DND-41 (cell line): ENCODE results near the gene CLEC18A.

ENCODE experiments used
- EZH2 ChIP-seq: IDR thresholded peaks from 3 replicates; pipeline ENCODE4 v1.6.1; 2012; ENCODE audit warnings: borderline replicate concordance, low read depth, mild to moderate bottlenecking, moderate library complexity, low read length, inconsistent platforms; ENCODE audit not compliant: severe bottlenecking
- TF ChIP-seq, protein P1 (sequence below): IDR thresholded peaks from 2 replicates; pipeline ENCODE4 v1.5.1; 2012; ENCODE audit warnings: borderline replicate concordance, low read length, moderate library complexity, mild to moderate bottlenecking; ENCODE audit not compliant: poor library complexity, severe bottlenecking; ENCODE audit errors: extremely low read depth

DNA sequence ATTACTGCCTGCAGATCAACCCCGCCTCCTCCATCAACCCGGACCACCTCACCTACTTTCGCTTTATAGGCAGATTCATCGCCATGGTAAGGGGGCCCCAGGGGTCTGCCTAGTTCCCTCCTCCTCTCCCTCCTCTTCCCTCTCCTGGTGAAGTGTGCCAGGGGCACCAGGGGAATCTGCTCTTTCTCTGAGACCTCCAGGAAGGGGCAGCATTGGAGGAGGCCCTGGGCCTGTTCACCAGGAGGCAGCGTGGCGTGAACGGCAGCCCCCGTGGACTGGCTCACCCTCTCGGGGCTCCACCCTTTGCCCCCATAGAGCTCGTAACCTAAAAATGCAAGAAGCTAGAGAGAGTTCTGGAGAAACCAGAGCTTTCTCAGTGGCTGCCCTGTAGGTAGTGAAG lies 17.1 kb upstream of the CLEC18A start:
- TF ChIP-seq, protein P1, sequence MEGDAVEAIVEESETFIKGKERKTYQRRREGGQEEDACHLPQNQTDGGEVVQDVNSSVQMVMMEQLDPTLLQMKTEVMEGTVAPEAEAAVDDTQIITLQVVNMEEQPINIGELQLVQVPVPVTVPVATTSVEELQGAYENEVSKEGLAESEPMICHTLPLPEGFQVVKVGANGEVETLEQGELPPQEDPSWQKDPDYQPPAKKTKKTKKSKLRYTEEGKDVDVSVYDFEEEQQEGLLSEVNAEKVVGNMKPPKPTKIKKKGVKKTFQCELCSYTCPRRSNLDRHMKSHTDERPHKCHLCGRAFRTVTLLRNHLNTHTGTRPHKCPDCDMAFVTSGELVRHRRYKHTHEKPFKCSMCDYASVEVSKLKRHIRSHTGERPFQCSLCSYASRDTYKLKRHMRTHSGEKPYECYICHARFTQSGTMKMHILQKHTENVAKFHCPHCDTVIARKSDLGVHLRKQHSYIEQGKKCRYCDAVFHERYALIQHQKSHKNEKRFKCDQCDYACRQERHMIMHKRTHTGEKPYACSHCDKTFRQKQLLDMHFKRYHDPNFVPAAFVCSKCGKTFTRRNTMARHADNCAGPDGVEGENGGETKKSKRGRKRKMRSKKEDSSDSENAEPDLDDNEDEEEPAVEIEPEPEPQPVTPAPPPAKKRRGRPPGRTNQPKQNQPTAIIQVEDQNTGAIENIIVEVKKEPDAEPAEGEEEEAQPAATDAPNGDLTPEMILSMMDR, result no peak
- no peak for TF ChIP-seq EZH2
